SK-N-SH treated with all-trans-retinoic acid at 6 μM for 48 hours (cell line): Measurements from ENCODE around the gene PNMA6A.

Experiments used
- ARNTL ChIP-seq: fragments of 450-650 bp; formaldehyde crosslinking; IDR thresholded peaks from 2 replicates; pipeline ENCODE4 v1.5.0; 2020; ENCODE audit warnings: low read depth, mild to moderate bottlenecking, moderate library complexity, borderline replicate concordance
- BACH2 ChIP-seq: fragments of 250-450 bp; sonication (Bioruptor Pico); IDR thresholded peaks from 2 replicates; pipeline ENCODE4 v1.9.0; 2021; ENCODE audit warnings: mild to moderate bottlenecking, borderline replicate concordance
- CREB5 ChIP-seq: fragments of 250-450 bp; sonication (Bioruptor Pico); IDR thresholded peaks from 2 replicates; pipeline ENCODE4 v1.5.1; 2020; ENCODE audit warnings: low read depth, mild to moderate bottlenecking, moderate library complexity
- CSRNP3 ChIP-seq: fragments of 250-450 bp; sonication (Bioruptor Pico); IDR thresholded peaks from 2 replicates; pipeline ENCODE4 v1.5.1; 2021; ENCODE audit warnings: mild to moderate bottlenecking, moderate library complexity
- PATZ1 ChIP-seq: fragments of 250-450 bp; sonication (Bioruptor Pico); IDR thresholded peaks from 2 replicates; pipeline ENCODE4 v1.8.0; 2020; ENCODE audit warnings: mild to moderate bottlenecking, moderate library complexity, borderline replicate concordance
- PPARA ChIP-seq: fragments of 250-450 bp; sonication (Bioruptor Pico); IDR thresholded peaks from 2 replicates; pipeline ENCODE4 v1.5.0; 2020; ENCODE audit warnings: mild to moderate bottlenecking, borderline replicate concordance
- RARB ChIP-seq: fragments of 250-450 bp; sonication (Bioruptor Pico); IDR thresholded peaks from 2 replicates; pipeline ENCODE4 v1.8.0; 2021; ENCODE audit warnings: mild to moderate bottlenecking, moderate library complexity
- SNAI2 ChIP-seq: fragments of 250-450 bp; sonication (Bioruptor Pico); IDR thresholded peaks from 2 replicates; pipeline ENCODE4 v1.5.0; 2020; ENCODE audit warnings: mild to moderate bottlenecking, moderate library complexity
- TCF4 ChIP-seq: fragments of 250-450 bp; sonication (Bioruptor Pico); IDR thresholded peaks from 2 replicates; pipeline ENCODE4 v1.8.0; 2021; ENCODE audit warnings: mild to moderate bottlenecking, moderate library complexity, borderline replicate concordance
- TSHZ2 ChIP-seq: fragments of 250-450 bp; sonication (Bioruptor Pico); IDR thresholded peaks from 2 replicates; pipeline ENCODE4 v1.5.0; 2020; ENCODE audit warnings: mild to moderate bottlenecking, moderate library complexity
- ZC3H10 ChIP-seq: fragments of 250-450 bp; sonication (Bioruptor Pico); IDR thresholded peaks from 2 replicates; pipeline ENCODE4 v1.5.1; 2021; ENCODE audit warnings: mild to moderate bottlenecking, moderate library complexity
- ZFP30 ChIP-seq: fragments of 450-650 bp; formaldehyde crosslinking; IDR thresholded peaks from 2 replicates; pipeline ENCODE4 v1.5.0; 2022; ENCODE audit warnings: mild to moderate bottlenecking, moderate library complexity
- ZNF70 ChIP-seq: fragments of 450-650 bp; formaldehyde crosslinking; IDR thresholded peaks from 2 replicates; pipeline ENCODE4 v1.5.0; 2020; ENCODE audit warnings: mild to moderate bottlenecking, moderate library complexity
- TF ChIP-seq, protein P1 (sequence below): fragments of 250-450 bp; sonication (Bioruptor Pico); IDR thresholded peaks from 2 replicates; pipeline ENCODE4 v1.8.0; 2021; ENCODE audit warnings: low read depth, mild to moderate bottlenecking, moderate library complexity, borderline replicate concordance

DNA sequence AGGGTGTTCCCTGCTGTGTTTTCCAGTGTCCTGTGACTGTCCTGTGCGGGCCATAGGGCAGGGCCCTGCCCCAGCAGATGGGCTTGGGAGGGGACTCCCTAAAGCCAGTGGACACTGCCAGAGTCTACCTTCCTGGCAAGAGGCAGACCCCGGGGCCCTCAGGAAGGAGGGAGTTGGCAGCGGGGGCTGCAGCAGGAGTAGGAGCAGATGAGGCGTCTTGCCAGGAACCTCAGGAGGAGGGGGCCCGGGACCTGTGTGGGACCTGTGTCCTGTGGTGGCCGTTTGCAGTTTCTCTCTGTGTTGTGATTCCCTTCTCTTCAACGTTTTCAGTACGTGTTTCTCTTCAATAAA, 12.2 kb upstream of the PNMA6A start:
- TF ChIP-seq ZC3H10 (CRISPR knock-in tag) (no peak), CSRNP3 (no peak), PATZ1 (CRISPR knock-in tag) (no peak), ZNF70 (CRISPR knock-in tag) (no peak), ZFP30 (CRISPR knock-in tag) (no peak), TCF4 (CRISPR knock-in tag) (no peak), ARNTL (CRISPR knock-in tag) (no peak), PPARA (CRISPR knock-in tag) (no peak), SNAI2 (no peak), BACH2 (CRISPR knock-in tag) (no peak), RARB (CRISPR knock-in tag) (no peak), CREB5 (CRISPR knock-in tag) (no peak), TSHZ2 (CRISPR knock-in tag) (no peak)
- TF ChIP-seq, protein P1, sequence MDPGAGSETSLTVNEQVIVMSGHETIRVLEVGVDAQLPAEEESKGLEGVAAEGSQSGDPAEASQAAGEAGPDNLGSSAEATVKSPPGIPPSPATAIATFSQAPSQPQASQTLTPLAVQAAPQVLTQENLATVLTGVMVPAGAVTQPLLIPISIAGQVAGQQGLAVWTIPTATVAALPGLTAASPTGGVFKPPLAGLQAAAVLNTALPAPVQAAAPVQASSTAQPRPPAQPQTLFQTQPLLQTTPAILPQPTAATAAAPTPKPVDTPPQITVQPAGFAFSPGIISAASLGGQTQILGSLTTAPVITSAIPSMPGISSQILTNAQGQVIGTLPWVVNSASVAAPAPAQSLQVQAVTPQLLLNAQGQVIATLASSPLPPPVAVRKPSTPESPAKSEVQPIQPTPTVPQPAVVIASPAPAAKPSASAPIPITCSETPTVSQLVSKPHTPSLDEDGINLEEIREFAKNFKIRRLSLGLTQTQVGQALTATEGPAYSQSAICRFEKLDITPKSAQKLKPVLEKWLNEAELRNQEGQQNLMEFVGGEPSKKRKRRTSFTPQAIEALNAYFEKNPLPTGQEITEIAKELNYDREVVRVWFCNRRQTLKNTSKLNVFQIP = no peak
